DMS79 (cell line): Measurements from ENCODE around the gene TCFL5.
"Not testable (repeated sequence)": the region's sequence is repeated elsewhere in the genome, so short reads cannot be mapped to it uniquely, and the experiment has no call there.

Source experiments
- DNase-seq: peaks from one replicate; lab custom pipeline; 2025; lab: John Stamatoyannopoulos, UW

The TCFL5 gene

DNA sequence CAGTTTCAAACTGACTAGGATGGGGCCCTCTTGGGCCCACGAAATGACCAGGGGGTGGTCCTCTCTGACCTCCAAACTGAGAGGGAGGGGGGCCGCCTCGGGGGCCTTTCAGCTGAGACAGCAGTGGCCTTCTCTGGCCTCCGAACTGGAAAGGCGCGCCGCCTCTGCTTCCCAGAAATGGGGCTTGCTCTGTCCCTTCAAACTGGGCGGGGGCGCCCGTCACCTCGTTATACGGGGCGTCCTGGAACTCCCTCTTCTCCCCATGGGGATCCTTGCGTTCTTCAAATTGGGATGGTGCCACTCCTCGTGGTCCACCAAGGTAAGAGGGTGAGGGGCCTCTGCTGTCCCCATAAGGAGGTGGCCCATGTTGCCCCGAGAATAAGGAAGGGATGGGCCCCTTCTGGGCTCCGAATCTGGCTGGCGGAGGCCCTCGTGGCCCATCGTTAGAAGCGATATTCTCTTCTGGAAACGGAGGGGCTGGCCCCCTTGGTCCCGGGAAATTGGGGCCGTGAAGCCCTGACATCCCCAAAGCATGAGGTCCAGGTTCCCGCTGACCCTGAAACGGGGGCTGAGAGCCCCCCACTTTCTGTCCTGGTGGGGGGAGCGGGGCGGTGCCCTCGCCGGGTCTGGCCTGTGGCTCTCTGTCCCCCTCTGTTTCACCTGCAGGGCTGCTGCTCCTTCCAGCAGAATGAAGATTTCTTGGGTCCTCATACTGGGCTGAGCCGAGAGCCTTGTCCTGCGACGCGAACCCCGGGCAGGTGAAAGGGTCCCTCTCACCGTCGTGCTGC is 18.7 kb upstream of the TCFL5 start:
- no peak for DNase-seq

- no peak for DNase-seq
Observed at GRCh38 chr20:62879275-62880146, 17.9 kb upstream of the TCFL5 start.

DNA sequence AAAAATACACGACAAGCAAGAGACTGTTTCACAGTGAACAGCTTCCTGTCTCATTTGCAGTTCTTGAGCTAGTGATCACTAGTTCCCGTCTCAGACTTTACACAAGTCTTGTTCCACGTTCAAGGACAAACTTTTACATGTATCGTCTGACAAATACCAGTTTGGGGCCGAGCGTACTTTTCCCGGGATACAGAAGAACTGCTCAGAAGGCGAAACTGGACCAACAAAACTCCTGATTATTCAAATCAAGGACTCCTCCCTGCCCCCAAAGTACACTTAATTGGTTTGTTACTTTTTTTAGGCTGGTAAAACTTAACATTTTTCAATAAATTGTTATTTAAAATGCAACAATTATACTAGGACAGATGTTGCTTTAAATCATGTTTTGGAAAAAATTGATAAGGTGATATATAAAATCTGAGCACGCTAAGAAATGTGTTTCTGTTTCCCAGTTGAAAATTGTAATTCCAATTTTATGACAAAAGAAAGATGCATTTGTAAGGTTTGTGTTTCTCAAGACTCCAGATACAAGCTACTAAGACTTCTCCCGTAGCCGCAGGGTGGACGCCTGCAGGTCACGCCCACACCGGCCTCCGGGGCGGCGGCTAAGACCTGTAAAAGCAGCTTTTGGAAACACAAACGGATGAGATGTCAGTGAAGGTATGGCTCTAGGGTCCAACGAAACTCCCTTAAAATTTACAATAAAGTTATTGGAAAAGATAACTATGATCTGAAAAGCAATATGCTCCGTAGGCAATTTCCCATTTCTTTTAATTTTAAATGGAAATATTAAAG is 16.8 kb upstream of the TCFL5 start:
- no peak for DNase-seq

GRCh38 chr20:62876902-62877816 is 15.5 kb upstream of the TCFL5 start:
- no peak for DNase-seq

GRCh38 chr20:62876501-62876901 is 14.9 kb upstream of the TCFL5 start:
- no peak for DNase-seq

DNA sequence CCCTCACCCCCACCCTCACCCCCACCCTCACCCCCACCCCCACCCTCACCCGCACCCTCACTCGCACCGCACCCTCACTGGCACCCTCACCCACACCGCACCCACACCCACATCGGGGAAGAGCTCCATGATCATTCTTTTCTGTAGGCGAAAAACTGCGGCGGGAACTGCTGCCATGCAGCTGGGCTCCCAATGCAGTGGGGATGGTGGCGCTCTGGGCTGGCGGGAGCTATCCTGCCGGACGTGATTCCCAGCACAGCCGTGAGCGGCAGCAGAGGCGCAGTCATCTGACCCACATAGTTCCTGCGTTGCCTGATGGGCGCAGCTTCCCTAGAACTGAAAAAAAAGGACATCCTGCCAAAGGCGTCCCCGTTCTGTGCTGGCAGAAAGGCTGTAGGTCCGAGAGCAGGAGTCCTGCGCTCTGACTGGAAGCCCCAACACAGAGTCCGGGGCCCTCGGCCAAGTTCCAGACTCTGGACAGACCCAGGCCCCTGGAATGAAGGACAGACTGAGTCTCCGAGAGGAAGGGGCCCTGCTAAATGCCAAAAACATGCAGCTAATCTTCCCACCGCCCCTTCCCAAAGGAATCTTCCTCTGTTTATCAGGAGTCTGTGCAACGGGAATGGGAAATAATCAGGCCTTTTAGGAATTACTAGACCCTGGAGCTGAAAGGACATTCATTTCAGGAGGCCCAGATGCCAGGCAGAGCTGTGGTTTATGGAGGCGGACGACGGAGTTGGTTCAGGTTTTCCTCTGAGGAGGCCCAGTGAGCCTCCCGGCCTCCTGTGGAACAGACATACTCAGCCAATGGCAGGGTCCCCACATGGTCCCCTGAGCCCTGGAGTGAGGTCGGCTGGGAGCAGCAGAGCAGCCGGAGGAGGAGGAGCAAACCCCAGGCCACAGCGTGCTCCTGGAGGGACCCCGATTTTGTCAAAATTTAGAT is 14.1 kb upstream of the TCFL5 start:
- DNase-seq, result no peak

GRCh38 chr20:62874964-62875344 is 13.3 kb upstream of the TCFL5 start:
- DNase-seq, result no peak

GRCh38 chr20:62873681-62874031 is 12.0 kb upstream of the TCFL5 start:
- not testable (repeated sequence) for DNase-seq

DNA sequence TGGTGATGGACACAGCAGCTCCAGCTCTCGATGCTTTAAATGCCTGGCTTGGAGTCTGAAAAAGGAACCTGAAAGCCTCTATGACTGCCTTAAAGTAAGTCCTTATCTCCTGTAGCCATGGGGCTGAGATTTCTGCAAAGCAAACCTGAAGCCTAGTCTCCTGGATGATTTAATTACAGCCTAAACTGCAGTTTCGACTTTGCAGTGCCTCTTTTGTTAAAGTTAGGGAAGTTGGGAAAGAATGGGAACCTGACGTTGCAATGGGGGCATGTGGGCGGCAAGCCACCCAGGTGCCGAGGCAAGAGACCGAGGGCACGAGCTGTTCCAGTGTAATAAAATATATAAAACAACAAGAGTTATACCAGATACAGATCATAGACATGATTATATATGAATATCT is 11.7 kb upstream of the TCFL5 start:
- DNase-seq, result no peak

- DNase-seq, result no peak
Observed at GRCh38 chr20:62872862-62873261, 11.2 kb upstream of the TCFL5 start.

DNA sequence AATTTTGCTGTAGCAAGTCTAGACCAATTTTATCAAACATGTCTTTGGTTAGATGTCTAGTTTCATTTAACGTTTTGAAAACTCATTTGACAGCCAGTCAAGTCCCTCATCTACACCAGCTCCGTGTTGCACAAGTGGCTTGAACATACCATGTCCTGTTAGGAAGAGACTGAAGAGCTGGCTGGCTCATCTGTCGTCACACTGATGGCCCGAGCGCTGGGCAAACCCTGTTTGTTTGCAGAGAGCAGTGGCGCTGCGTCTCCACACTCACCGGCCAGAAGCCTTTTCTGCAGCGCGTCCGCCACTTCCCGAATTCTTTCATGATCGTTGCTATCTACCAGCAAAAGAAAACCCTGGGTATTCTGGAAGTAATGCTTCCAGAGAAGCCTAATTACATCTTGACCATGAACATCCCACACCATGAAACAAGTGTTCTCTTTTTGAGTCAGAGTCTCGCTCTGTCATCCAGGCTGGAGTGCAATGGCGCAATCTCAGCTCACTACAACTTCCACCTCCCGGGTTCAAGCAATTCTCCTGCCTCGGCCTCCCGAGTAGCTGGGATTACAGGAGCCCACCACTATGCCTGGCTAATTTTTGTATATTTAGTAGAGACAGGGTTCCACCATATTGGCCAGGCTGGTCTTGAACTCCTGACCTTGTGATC is 10.7 kb upstream of the TCFL5 start:
- DNase-seq, result no peak

DNA sequence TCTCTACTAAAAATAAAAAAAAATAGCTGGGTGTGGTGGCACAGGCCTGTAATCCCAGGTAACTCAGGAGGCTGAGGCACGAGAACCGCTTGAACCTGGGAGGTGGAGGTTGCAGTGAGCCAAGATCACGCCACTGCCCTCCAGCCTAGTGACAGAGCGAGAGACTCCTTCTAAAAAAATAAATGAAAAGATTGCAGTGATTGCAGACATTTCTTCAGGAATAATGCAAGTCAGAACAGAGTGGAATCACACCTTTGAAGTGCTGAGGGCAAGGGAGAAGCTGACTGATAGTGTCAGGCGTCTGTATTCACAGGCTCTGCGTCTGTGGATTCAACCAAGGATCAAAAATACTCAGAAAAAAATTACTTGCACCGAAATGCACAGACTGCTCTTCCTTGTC is 2.6 kb upstream of the TCFL5 start:
- DNase-seq, result no peak

DNA sequence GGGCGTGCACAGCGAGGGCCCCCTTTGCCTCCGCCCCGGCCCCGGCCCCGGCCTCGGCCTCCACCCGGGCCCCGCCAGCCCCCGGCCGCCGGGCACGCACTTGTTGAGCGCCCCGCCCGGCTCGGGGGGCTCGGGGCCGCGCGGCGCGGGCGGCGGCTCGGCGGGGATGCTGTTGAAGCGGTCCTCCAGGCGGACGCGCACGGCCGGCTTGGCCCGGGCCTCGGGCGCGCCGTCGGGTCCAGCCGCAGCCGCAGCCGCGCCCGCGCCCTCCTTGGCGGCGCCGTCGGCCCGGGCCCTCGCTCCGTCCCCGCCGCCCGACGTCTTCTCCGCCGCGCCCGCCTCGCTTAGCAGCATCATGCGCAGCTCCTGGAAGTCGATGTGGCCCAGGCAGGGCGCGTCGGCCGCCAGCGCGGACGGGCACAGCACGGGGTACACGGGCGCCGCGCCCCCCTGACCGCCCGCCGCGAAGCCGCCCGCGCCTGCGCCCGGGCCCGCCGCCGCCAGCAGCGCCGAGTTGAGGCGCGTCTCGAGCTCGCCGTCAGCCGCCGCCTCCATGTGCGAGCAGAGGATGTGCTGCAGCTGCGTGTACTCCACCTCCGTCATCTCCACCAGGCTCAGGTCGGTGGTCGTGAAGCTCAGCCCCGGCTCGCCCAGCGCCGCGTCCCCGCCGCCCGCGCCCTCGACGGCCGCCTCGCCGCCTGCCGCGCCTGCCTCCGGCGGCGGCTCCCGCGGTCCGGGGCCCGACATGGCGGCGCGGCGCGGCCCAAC is 514 bp downstream of the TCFL5 start:
- no peak for DNase-seq

- DNase-seq, result no peak
Observed at GRCh38 chr20:62860391-62860923, 1.2 kb downstream of the TCFL5 start.

DNA sequence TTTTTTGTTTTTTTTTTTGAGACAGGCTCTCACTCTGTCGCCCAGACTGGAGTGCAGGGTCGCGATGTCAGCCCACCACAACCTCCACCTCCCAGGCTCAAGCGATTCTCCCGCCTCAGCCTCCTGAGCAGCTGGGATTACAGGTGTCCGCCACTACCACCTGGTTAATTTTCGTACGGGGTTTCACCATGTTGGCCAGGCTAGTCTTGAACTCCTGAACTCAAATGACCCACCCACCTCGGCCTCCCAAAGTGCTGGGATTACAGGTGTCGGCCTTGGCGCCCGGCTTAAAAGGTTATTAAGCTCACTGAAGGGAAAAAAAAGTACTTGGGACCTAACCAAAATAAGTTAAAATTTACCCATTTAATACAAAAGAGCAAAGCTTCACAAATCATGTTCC is 1.9 kb downstream of the TCFL5 start:
- no peak for DNase-seq

- DNase-seq, result no peak
Observed at GRCh38 chr20:62858058-62858830, 3.4 kb downstream of the TCFL5 start.

GRCh38 chr20:62856931-62857619 is 4.5 kb downstream of the TCFL5 start:
- no peak for DNase-seq
